NCI-H69 (cell line): ENCODE results near the gene CITED2.
A peak's percentile ranks its signal among the peaks of the same experiment; 100 is the strongest.

Source experiments
- DNase-seq: peaks from one replicate; lab custom pipeline; 2025; lab: John Stamatoyannopoulos, UW

Gene CITED2

DNA sequence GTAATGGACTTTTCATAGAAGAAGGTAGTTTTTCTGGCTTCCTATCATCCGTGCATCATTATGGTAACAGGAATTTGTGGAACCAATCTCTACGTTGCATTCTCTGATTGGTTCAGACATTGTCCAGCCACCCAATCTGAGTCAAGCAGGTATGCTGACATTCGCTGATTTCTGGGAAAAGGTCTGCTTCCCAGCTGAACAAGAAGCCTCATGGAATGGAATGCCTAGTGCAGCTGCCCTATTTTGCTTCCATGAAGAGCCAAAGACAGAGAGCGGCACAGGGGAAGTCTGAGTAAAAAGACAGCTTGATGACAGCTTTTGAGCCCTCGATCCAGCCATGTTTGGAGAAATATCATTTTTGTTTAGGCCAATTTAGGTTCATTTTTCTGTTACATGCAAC is 44.1 kb downstream of the CITED2 start:
- peak; percentile 20 for DNase-seq

DNA sequence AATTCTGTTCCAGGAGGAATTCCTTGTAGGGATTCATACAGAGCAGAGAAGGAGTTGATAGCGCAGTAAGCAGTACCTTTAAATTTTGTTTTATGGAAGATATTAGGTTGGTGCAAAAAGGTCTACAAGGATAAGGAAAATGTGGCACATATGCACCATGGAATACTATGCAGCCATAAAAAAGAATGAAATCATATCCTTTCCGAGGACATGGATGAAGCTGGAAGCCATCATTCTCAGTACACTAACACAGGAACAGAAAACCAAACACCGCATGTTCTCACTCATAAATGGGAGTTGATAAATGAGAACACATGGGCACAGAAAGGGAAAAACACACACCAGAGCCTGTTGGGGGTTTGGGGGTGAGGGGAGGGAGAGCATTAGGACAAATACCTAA is 45.2 kb downstream of the CITED2 start:
- DNase-seq, result no peak

DNA sequence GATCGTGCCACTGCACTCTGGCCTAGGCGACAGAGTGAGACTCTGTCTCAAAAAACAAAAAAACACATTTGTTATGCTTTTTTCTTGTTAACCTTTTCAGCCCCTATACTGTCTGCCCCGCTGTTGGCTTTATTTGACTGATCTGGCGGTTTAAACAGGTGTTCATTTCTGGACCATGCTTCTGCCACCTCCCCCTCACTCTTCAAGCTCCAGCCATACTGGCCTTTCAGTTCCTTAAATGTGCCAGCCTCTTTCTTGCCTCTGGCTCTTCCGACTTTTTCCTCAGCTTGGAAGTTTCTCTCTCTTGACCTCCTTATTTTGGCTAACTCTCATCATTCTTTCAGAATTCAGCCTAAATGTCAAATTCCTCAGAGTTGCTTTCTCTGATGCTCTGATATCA is 47.4 kb downstream of the CITED2 start:
- no peak for DNase-seq

DNA sequence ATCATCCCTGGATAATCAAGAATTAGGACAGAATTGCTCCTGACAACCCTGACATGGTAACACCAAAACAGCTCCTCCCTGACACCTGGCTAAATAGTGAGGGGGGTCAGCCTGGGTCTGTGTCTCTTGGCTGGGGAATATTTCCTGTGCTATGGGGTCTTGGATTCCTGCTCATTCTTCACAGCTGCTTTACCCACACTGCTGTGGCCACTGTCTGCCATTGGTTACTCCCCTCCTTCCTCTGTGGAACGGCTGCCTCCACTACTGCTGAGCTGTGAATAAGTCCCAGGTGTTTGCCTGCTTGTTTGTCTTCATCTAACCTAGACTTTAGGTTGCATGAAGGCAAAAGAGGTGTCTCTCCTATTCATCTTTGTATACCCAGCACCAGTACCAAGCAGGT is 48.8 kb downstream of the CITED2 start:
- DNase-seq, result peak; percentile 79

DNA sequence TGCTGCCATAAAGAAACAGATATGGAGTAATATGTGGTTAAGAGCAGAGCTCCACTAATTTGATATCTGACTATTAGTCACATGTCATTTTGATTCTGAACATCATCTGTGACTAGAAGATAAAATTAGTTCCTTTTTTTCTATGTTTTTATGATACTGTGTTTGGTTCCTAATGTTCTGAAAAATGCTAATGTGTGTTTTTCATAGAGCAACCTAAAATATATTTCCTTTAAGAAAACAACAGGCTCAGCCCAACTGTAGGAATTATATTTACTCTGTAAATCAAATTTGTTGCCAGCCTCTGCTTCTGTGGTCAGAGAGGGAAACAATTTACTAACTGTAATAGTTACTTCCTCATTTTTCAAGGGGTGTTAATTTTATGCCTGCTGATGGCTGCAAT is 49.3 kb downstream of the CITED2 start:
- DNase-seq, result no peak

DNA sequence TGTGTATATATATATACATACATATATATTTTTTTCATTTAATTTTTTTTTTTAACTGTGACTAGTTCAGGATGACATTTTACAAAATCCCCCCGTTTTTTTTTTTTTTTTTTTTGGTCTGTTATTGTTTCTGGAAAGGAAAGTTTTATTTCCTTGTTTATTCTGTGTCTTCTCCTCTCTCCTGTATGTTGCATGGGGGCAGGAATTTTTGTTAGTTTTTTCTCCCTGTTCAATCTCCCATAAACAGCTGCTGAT is 50.2 kb downstream of the CITED2 start:
- DNase-seq, result no peak

DNA sequence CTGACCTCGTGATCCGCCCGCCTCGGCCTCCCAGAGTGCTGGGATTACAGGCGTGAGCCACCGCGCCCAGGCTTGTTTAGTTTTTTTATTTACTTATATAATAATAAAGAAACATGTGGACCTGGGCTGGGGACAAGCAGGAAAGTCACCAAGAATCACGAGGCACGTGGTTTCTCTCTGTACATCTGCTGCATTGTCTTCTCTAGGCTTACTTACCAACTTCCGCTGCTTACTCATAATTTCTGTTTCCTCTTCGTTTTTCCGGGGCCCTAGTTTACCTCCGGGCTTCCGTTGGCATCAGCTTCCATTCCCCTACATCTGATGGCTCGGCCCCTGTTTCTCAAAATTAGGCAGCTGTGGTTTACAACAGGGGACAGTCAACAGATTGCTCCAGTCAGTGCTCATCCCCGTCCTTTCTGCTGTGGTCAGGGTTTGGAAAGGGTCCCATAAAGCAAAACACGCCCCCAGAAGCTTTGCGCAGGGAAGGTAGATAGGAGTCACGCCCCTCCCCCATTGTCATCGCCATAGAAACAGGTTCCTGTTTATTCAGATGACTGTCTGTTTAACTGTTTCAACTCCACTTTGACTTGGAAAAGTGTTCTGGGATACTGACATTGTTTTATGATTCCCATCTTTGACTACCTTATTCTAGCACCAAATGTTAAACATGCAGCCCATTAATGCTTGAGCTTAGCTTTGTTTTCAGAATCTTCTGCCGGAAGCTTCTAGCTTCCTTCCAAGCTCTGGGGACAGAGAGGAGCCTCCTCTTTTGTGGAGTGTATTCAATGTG is 50.7 kb downstream of the CITED2 start:
- peak; percentile 57 for DNase-seq
